ENCODE data around the gene TSPAN2. TPM values are rescaled to one million over a fixed set of nuclear protein-coding genes. Genes with fewer than 3 reads are reported as not detected.

The TSPAN2 gene
- total RNA-seq, 1 experiment from 2014 or later: 26.5 TPM

DNA sequence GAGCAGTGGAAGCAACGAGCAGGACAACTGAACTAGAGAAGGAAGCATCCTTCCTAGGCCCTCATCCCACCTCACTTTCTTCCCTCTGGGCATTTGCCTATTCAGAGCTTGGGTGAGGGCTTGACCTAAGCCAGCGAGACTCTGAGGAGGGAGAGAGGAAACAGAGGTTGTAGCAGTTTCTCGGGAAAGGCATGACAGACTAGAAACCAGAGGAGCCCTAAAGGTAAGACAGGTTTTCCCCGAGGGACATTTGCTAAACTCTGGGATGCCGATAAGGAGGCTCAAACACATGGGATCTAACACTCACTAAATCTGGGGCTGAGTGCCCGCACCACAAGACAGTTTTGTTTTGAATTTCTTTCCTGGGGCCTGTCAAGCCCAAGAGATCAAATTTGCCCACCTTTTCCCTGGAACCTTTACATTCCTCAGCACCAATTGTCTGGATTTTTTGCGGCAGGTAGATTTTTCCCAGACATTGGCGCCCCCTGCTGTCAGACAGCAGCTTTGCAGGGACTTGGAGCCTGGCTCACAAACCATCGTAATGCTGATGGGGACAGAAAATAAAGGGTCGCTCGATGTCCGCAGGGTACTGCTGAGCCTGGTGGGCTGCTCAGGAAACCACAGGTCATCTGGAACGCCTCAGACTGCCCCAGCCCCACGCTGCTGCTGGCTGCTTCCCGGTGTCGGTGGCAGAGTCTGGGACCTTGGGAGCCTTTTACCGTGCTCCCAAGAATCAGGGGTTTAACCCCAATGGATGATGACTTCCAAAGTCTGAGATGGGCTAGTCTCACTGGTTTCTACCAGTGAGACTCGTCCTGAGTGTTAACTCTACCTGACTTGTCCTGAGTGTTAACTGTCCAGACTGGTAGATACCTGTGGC lies 23.4 kb upstream of the TSPAN2 start:
- BruUV-seq (replicated peaks): no TSS peak
- CTCF ChIA-PET: no interaction called here
- peaks cover 63% of the 10 kb centered on the region for H3K4me1 ChIP-seq (replicated peaks; ENCODE audit: insufficient read depth)
- TF ChIP-seq EZH2 (IDR thresholded peaks at IDR 0.05; ENCODE audit: low read depth) (no peak), CTCF (conservative IDR thresholded peaks at IDR 0.05) (peak; percentile 99)
- H3K9me3 ChIP-seq (ENCODE audit: insufficient read depth, low read depth): peaks cover 3% of the 10 kb centered on the region; the same call in 1 of the 2 replicates
- no peaks in the 10 kb centered on the region; the same call in 1 of the 2 replicates for H3K9me2 ChIP-seq (ENCODE audit: insufficient read depth)
- DNase-seq: peak in 1 of 2 experiments; percentile 56
- no peaks in the 10 kb centered on the region for H3K27me3 ChIP-seq (ENCODE audit: insufficient read depth, low read depth)
- no peaks in the 10 kb centered on the region for H4K20me1 ChIP-seq (ENCODE audit: insufficient read depth)
- H3K79me2 ChIP-seq (ENCODE audit: low read depth): no peaks in the 10 kb centered on the region
- no peaks in the 10 kb centered on the region for H3K36me3 ChIP-seq (ENCODE audit: low read depth)
- POLR2A ChIA-PET (ENCODE audit: unreplicated experiment): interaction anchor here (0.6 to 0.7 kb wide), 2 partner anchors 72 to 316 kb away, joined by 3 to 7 read pairs; no protein-coding TSS in a partner anchor
- peak overlapping the region; percentile 50 for H2AFZ ChIP-seq
- H3F3A ChIP-seq (ENCODE audit: insufficient read depth, low read depth): peaks cover 32% of the 10 kb centered on the region
- H3K4me3 ChIP-seq: no peak overlapping the region
- no peak overlapping the region for H3K27ac ChIP-seq
- H3K4me2 ChIP-seq: peak overlapping the region; percentile 48
- intact Hi-C loops (cut with micrococcal nuclease; ENCODE audit: unreplicated experiment): loop anchor here (1.0 to 5.0 kb wide), 4 partner anchors 50 to 765 kb away; partner anchors contain the start of gene CSDE1

- Histone ChIP-seq H3F3A (ENCODE audit: insufficient read depth, low read depth) (peaks cover 14% of the 10 kb centered on the region), H3K79me2 (ENCODE audit: low read depth) (no peaks in the 10 kb centered on the region), H3K9me3 (ENCODE audit: insufficient read depth, low read depth) (peaks cover 6% of the 10 kb centered on the region; the same call in 1 of the 2 replicates), H3K4me3 (no peak overlapping the region), H3K27me3 (ENCODE audit: insufficient read depth, low read depth) (no peaks in the 10 kb centered on the region), H3K9me2 (ENCODE audit: insufficient read depth) (no peaks in the 10 kb centered on the region; the same call in 1 of the 2 replicates), H3K4me2 (peak overlapping the region; percentile 26), H3K27ac (peak overlapping the region; percentile 15), H2AFZ (no peak overlapping the region), H3K36me3 (ENCODE audit: low read depth) (no peaks in the 10 kb centered on the region), H4K20me1 (ENCODE audit: insufficient read depth) (no peaks in the 10 kb centered on the region), H3K4me1 (replicated peaks; ENCODE audit: insufficient read depth) (peaks cover 24% of the 10 kb centered on the region)
- no TSS peak for BruUV-seq (replicated peaks)
- ChIA-PET POLR2A (ENCODE audit: unreplicated experiment) (interaction anchor here (0.6 kb wide), 1 partner anchor 9 kb away, joined by 4 read pairs; no protein-coding TSS in a partner anchor), CTCF (no interaction called here)
- DNase-seq: peak in 1 of 2 experiments; percentile 61
- TF ChIP-seq EZH2 (IDR thresholded peaks at IDR 0.05; ENCODE audit: low read depth): no peak
- no peak for TF ChIP-seq CTCF (conservative IDR thresholded peaks at IDR 0.05)
- intact Hi-C loops (cut with micrococcal nuclease; ENCODE audit: unreplicated experiment): no loop called here
Observed at GRCh38 chr1:115107516-115108260, 18.4 kb upstream of the TSPAN2 start.

DNA sequence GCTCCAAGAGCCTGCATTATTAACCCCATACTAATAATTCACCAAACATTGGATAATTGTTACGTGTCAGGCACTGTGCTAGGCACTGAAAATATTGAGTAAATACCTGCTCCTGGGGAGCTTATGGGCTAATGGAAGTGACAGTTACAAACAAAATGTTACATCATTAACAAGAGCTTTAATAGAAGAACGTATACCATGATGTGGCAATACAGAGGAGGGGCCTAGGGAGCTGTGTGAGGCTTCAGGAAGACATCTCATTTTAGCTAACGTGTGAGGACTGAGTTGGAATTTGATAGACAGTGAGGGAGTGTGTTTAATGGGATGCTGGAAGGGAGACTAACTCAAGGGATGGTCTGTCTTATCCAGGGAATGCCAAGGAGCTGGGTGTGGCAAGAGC lies 16.5 kb upstream of the TSPAN2 start:
- peaks cover 14% of the 10 kb centered on the region for H3F3A ChIP-seq (ENCODE audit: insufficient read depth, low read depth)
- H3K9me2 ChIP-seq (ENCODE audit: insufficient read depth): no peaks in the 10 kb centered on the region; the same call in 1 of the 2 replicates
- no TSS peak for BruUV-seq (replicated peaks)
- H3K36me3 ChIP-seq (ENCODE audit: low read depth): no peaks in the 10 kb centered on the region
- no peaks in the 10 kb centered on the region for H3K27me3 ChIP-seq (ENCODE audit: insufficient read depth, low read depth)
- no peaks in the 10 kb centered on the region for H4K20me1 ChIP-seq (ENCODE audit: insufficient read depth)
- H3K9me3 ChIP-seq (ENCODE audit: insufficient read depth, low read depth): peaks cover 6% of the 10 kb centered on the region; the same call in 1 of the 2 replicates
- peaks cover 20% of the 10 kb centered on the region for H3K4me1 ChIP-seq (replicated peaks; ENCODE audit: insufficient read depth)
- no peaks in the 10 kb centered on the region for H3K79me2 ChIP-seq (ENCODE audit: low read depth)
- POLR2A ChIA-PET (ENCODE audit: unreplicated experiment): no interaction called here
- TF ChIP-seq EZH2 (IDR thresholded peaks at IDR 0.05; ENCODE audit: low read depth): no peak
- TF ChIP-seq CTCF (conservative IDR thresholded peaks at IDR 0.05): no peak
- no peak overlapping the region for H3K27ac ChIP-seq
- H2AFZ ChIP-seq: no peak overlapping the region
- no peak overlapping the region for H3K4me2 ChIP-seq
- CTCF ChIA-PET: no interaction called here
- no peak for DNase-seq
- H3K4me3 ChIP-seq: no peak overlapping the region
- intact Hi-C loops (cut with micrococcal nuclease; ENCODE audit: unreplicated experiment): no loop called here

Measured in PC-9 (cell line).